Pulmonary artery endothelial cell (primary cell): ENCODE data around the gene SYT17. TPM values are rescaled to one million over a fixed set of nuclear protein-coding genes. Genes with fewer than 3 reads are reported as not detected.

Experiments
- DNase-seq: peaks from one replicate; pipeline ENCODE4 v3.0.0-alpha.2; 2011; ENCODE audit warnings: low read depth, low spot score
- total RNA-seq: library from RNA; depleted of rRNA; stranded (reverse); fragments of >200 nt; gene quantifications from 2 replicates; pipeline ENCODE4 v1.2.3, GENCODE V29; 2014

SYT17 gene
- 0.49 and 0.59 TPM in 2 replicates for total RNA-seq

- DNase-seq, result peak; percentile 8
Observed at GRCh38 chr16:19167710-19168370, at the start of gene SYT17. Gene SYT17 (plus strand): TSS chr16:19168240. CDS start chr16:19168647, 407 bp downstream.

GRCh38 chr16:19118938-19119431, 49.1 kb upstream of the SYT17 start:
- no peak for DNase-seq

GRCh38 chr16:19119564-19119963, 48.5 kb upstream of the SYT17 start:
- no peak for DNase-seq

- no peak for DNase-seq
Observed at GRCh38 chr16:19123535-19124178, 44.4 kb upstream of the SYT17 start.

- no peak for DNase-seq
Observed at GRCh38 chr16:19126300-19126699, 41.7 kb upstream of the SYT17 start.

GRCh38 chr16:19127205-19127604, 40.8 kb upstream of the SYT17 start:
- DNase-seq, result no peak

GRCh38 chr16:19127674-19128131, 40.3 kb upstream of the SYT17 start:
- no peak for DNase-seq

- DNase-seq, result no peak
Observed at GRCh38 chr16:19128454-19129200, 39.4 kb upstream of the SYT17 start.

- no peak for DNase-seq
Observed at GRCh38 chr16:19130385-19130784, 37.7 kb upstream of the SYT17 start.

GRCh38 chr16:19130852-19131824, 36.9 kb upstream of the SYT17 start:
- DNase-seq, result no peak

GRCh38 chr16:19131825-19132218, 36.2 kb upstream of the SYT17 start:
- no peak for DNase-seq

GRCh38 chr16:19132255-19132654, 35.8 kb upstream of the SYT17 start:
- DNase-seq, result no peak

- no peak for DNase-seq
Observed at GRCh38 chr16:19132898-19133297, 35.1 kb upstream of the SYT17 start.

GRCh38 chr16:19133600-19133999, 34.4 kb upstream of the SYT17 start:
- no peak for DNase-seq

- no peak for DNase-seq
Observed at GRCh38 chr16:19135201-19135842, 32.7 kb upstream of the SYT17 start.

- no peak for DNase-seq
Observed at GRCh38 chr16:19135896-19136438, 32.1 kb upstream of the SYT17 start.

- DNase-seq, result no peak
Observed at GRCh38 chr16:19136549-19137196, 31.4 kb upstream of the SYT17 start.

GRCh38 chr16:19137201-19138128, 30.6 kb upstream of the SYT17 start:
- DNase-seq, result no peak

GRCh38 chr16:19138601-19139000, 29.4 kb upstream of the SYT17 start:
- no peak for DNase-seq
